Upper lobe of left lung (tissue), 6 donors: ENCODE data around the gene C3orf22. TPM values are rescaled to one million over a fixed set of nuclear protein-coding genes. Genes with fewer than 3 reads are reported as not detected.

ENCODE experiments used
- ATAC-seq, 2 donors: fragments of 200-7000 bp; cut with Tn5 transposase; one replicate each; pipeline ENCODE4 v1.9.1; 2022; ENCODE audit warnings: mild to moderate bottlenecking in 2 of 2, moderate library complexity in 2 of 2; ENCODE audit not compliant: low FRiP score in 2 of 2
- DNase-seq, 2 donors: peaks; one replicate each; pipeline ENCODE4 v3.0.0-alpha.2; 2019 to 2020
- H3K27ac ChIP-seq, 4 donors: fragments of 200-600 bp; sonication (generic); one replicate each; pipeline ENCODE4 v1.5.1; 2016 to 2019
- H3K27me3 ChIP-seq, 4 donors: fragments of 200-600 bp; sonication (generic); one replicate each; pipeline ENCODE4 v1.5.1; 2017 to 2019
- H3K36me3 ChIP-seq, 4 donors: fragments of 200-600 bp; sonication (generic); one replicate each; pipeline ENCODE4 v1.5.1; 2016 to 2019
- H3K4me1 ChIP-seq, 4 donors: fragments of 200-600 bp; sonication (generic); one replicate each; pipeline ENCODE4 v1.5.1; 2018 to 2019
- H3K4me3 ChIP-seq, 4 donors: fragments of 200-600 bp; sonication (generic); one replicate each; pipeline ENCODE4 v1.5.1; 2017 to 2019; ENCODE audit warnings: mild to moderate bottlenecking in 2 of 4, moderate library complexity in 1 of 4
- H3K9me3 ChIP-seq, 4 donors: fragments of 200-600 bp; sonication (generic); one replicate each; pipeline ENCODE4 v1.5.1; 2018 to 2019
- CTCF ChIP-seq, 6 experiments: fragments of 450-650 bp in 4 of 6; fragments of 200-600 bp in 2 of 6; sonication (generic) in 2 of 6; IDR thresholded peaks; one replicate each; pipeline ENCODE4 v1.5.1; 2016 to 2019; ENCODE audit warnings: antibody characterized with exemption in 6 of 6
- EP300 ChIP-seq, 4 donors: sonication (generic); formaldehyde crosslinking; IDR thresholded peaks; one replicate each; pipeline ENCODE4 v1.5.1; 2017; ENCODE audit warnings: antibody characterized with exemption in 4 of 4, control low read depth in 2 of 4
- POLR2A ChIP-seq, 4 donors: fragments of 450-650 bp; IDR thresholded peaks; one replicate each; pipeline ENCODE4 v1.5.1; 2016 to 2017; ENCODE audit warnings: antibody characterized with exemption in 4 of 4, mild to moderate bottlenecking in 2 of 4
- POLR2AphosphoS5 ChIP-seq, 2 donors: sonication (generic); formaldehyde crosslinking; IDR thresholded peaks; one replicate each; pipeline ENCODE4 v1.5.1; 2017; ENCODE audit warnings: antibody characterized with exemption in 2 of 2
- WGBS, 2 donors: methylation state at CpG; one replicate each; pipeline ENCODE4 v1.1.5; 2017 to 2018; 5-methylcytosine and 5-hydroxymethylcytosine counted together
- total RNA-seq, 6 donors: library from RNA; depleted of rRNA in 4 of 6; stranded (reverse); fragments of >200 nt in 4 of 6; gene quantifications; one replicate each; pipeline versions ENCODE4 v1.1.0 to v1.2.1, GENCODE V29; 2016 to 2021
- donor health status: DM: no; HTN: no; CAD: no; lungs with moderate emphysema.
- donor health status: DM: no; HTN: yes; CAD: no; lungs with severe emphysema.

C3orf22 gene
- total RNA-seq, 6 donors from 2014 or later = not detected

GRCh38 chr3:126521122-126521891 is 37.4 kb downstream of the C3orf22 start:
- Histone ChIP-seq H3K9me3 (no peaks in the 10 kb centered on the region), H3K4me3 (no peak overlapping the region), H3K27me3 (peaks cover 0 to 11% (median 3%) of the 10 kb centered on the region in 4 donors), H3K4me1 (peaks cover 9 to 22% (median 14%) of the 10 kb centered on the region in 4 donors), H3K27ac (no peak overlapping the region), H3K36me3 (no peaks in the 10 kb centered on the region)
- ATAC-seq = no peak
- no peak for DNase-seq
- TF ChIP-seq POLR2AphosphoS5 (IDR thresholded peaks at IDR 0.05) (no peak), CTCF (IDR thresholded peaks at IDR 0.05) (no peak), POLR2A (IDR thresholded peaks at IDR 0.05) (no peak), EP300 (IDR thresholded peaks at IDR 0.05) (no peak)
- 72 to 77% methylated on average over 8 to 10 of the region's 11 CpGs for WGBS, 2 donors

- H3K9me3 ChIP-seq = no peaks in the 10 kb centered on the region
- H3K4me1 ChIP-seq = peaks cover 9 to 18% (median 12%) of the 10 kb centered on the region in 4 donors
- TF ChIP-seq EP300 (IDR thresholded peaks at IDR 0.05) (no peak), POLR2A (IDR thresholded peaks at IDR 0.05) (no peak)
- no peak overlapping the region for H3K27ac ChIP-seq
- H3K27me3 ChIP-seq = peaks cover 0 to 10% (median 3%) of the 10 kb centered on the region in 4 donors
- 77 to 87% methylated on average over 6 to 10 of the region's 10 CpGs for WGBS, 2 donors
- H3K36me3 ChIP-seq = no peaks in the 10 kb centered on the region
- no peak for ATAC-seq
- H3K4me3 ChIP-seq = no peak overlapping the region
- DNase-seq = no peak
Measured at GRCh38 chr3:126519506-126520455, 39.0 kb downstream of the C3orf22 start.

GRCh38 chr3:126518779-126519177 is 40.0 kb downstream of the C3orf22 start:
- H3K27ac ChIP-seq = no peak overlapping the region
- WGBS, 2 donors = 52 to 58% methylated on average over 3 to 4 of the region's 4 CpGs
- TF ChIP-seq POLR2A (IDR thresholded peaks at IDR 0.05) (no peak), EP300 (IDR thresholded peaks at IDR 0.05) (no peak), CTCF (IDR thresholded peaks at IDR 0.05) (no peak), POLR2AphosphoS5 (IDR thresholded peaks at IDR 0.05) (no peak)
- H3K9me3 ChIP-seq = no peaks in the 10 kb centered on the region
- H3K36me3 ChIP-seq = no peaks in the 10 kb centered on the region
- DNase-seq (no peak), ATAC-seq (no peak)
- H3K4me1 ChIP-seq = peaks cover 2 to 8% (median 3%) of the 10 kb centered on the region in 4 donors
- no peak overlapping the region for H3K4me3 ChIP-seq
- peaks cover 0 to 1% (median 0%) of the 10 kb centered on the region in 4 donors for H3K27me3 ChIP-seq

GRCh38 chr3:126517986-126518778 is 40.5 kb downstream of the C3orf22 start:
- TF ChIP-seq EP300 (IDR thresholded peaks at IDR 0.05) (no peak), CTCF (IDR thresholded peaks at IDR 0.05) (no peak), POLR2AphosphoS5 (IDR thresholded peaks at IDR 0.05) (no peak), POLR2A (IDR thresholded peaks at IDR 0.05) (no peak)
- Histone ChIP-seq H3K9me3 (no peaks in the 10 kb centered on the region), H3K36me3 (no peaks in the 10 kb centered on the region), H3K4me3 (no peak overlapping the region), H3K27ac (no peak overlapping the region), H3K4me1 (peaks cover 0 to 4% (median 0%) of the 10 kb centered on the region in 4 donors), H3K27me3 (no peaks in the 10 kb centered on the region)
- ATAC-seq (peak in 1 of 2 donors; percentile 35), DNase-seq (no peak)
- 50 to 79% methylated on average over 1 to 11 of the region's 15 CpGs for WGBS, 2 donors
